ENCODE data around the gene XIRP1. TPM values are rescaled to one million over a fixed set of nuclear protein-coding genes. Genes with fewer than 3 reads are reported as not detected.

The XIRP1 gene
- total and polyA plus RNA-seq, 2 donors (not counting 1 experiment from before 2014, with no cell fraction given) = not detected

DNA sequence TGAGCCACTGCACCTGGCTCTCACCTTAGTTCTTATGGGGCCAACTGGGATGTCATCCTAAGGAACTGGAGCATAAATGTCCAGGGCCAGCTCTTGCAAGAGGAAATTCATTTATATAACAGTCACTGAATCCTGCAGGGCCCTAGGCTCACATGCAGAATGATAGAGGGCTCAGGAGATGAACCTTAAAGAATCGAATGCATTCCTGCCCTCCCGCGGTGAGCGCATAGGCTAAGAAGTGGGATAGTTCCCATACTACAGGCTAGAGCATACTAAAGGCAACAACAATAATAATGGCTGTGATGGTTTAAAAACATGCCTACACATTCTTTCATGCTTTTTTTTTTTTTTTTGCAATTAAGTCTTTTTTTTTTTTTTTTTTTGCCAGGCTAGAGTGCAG lies 21.9 kb downstream of the XIRP1 start:
- Histone ChIP-seq H3K4me3 (ENCODE audit: control extremely low read depth in 1 of 5, extremely low read depth in 1 of 5, insufficient read depth in 1 of 5, low read depth in 2 of 5, low read length in 4 of 5) (no peak overlapping the region), H3K27ac (ENCODE audit: low read length in 2 of 2) (no peak overlapping the region), H3K36me3 (replicated peaks in 1 of 2; ENCODE audit: control extremely low read depth in 1 of 2, control insufficient read depth in 1 of 2, extremely low read depth in 1 of 2, insufficient read depth in 2 of 2, low read length in 1 of 2) (no peaks in the 10 kb centered on the region), H4K20me1 (ENCODE audit: control insufficient read depth, insufficient read depth, low read length, poor library complexity, severe bottlenecking) (no peaks in the 10 kb centered on the region), H2AFZ (ENCODE audit: insufficient read depth, low read depth, low read length, poor library complexity, severe bottlenecking) (no peak overlapping the region), H3K27me3 (replicated peaks in 1 of 4; ENCODE audit: control extremely low read depth in 1 of 4, control insufficient read depth in 3 of 4, insufficient read depth in 4 of 4, low read length in 3 of 4) (no peaks in the 10 kb centered on the region), H3K9ac (ENCODE audit: low read length) (no peak overlapping the region), H3K79me2 (ENCODE audit: control insufficient read depth, insufficient read depth, low read length) (no peaks in the 10 kb centered on the region), H3K4me2 (replicated peaks; ENCODE audit: low read depth, low read length, poor library complexity, severe bottlenecking) (no peak overlapping the region), H3K4me1 (ENCODE audit: control insufficient read depth in 2 of 2, insufficient read depth in 2 of 2, low read length in 2 of 2) (no peaks in the 10 kb centered on the region), H3K9me3 (ENCODE audit: control extremely low read depth in 1 of 3, control insufficient read depth in 2 of 3, insufficient read depth in 1 of 3, low read length in 2 of 3) (no peaks in the 10 kb centered on the region)
- intact Hi-C loops (cut with micrococcal nuclease) = no loop called here
- Mint-ChIP-seq H3K27me3 (no peaks in the 10 kb centered on the region), H3K4me1 (no peaks in the 10 kb centered on the region), H3K27ac (no peak overlapping the region), H3K9me3 (ENCODE audit: insufficient read depth) (no peaks in the 10 kb centered on the region), H3K4me3 (no peak overlapping the region)
- DNase-seq = no peak
- no peak for ATAC-seq (ENCODE audit: low read depth)
- ChIA-PET POLR2A (no interaction called here), CTCF (interaction anchor here (0.7 to 1.0 kb wide), 3 partner anchors 8 to 64 kb away, joined by 3 to 5 read pairs (median 3); no protein-coding TSS in a partner anchor)
- TF ChIP-seq EZH2 (IDR thresholded peaks at IDR 0.05; ENCODE audit: borderline replicate concordance, insufficient read depth, low read depth, low read length, poor library complexity, severe bottlenecking) = no peak
- TF ChIP-seq, protein P1, sequence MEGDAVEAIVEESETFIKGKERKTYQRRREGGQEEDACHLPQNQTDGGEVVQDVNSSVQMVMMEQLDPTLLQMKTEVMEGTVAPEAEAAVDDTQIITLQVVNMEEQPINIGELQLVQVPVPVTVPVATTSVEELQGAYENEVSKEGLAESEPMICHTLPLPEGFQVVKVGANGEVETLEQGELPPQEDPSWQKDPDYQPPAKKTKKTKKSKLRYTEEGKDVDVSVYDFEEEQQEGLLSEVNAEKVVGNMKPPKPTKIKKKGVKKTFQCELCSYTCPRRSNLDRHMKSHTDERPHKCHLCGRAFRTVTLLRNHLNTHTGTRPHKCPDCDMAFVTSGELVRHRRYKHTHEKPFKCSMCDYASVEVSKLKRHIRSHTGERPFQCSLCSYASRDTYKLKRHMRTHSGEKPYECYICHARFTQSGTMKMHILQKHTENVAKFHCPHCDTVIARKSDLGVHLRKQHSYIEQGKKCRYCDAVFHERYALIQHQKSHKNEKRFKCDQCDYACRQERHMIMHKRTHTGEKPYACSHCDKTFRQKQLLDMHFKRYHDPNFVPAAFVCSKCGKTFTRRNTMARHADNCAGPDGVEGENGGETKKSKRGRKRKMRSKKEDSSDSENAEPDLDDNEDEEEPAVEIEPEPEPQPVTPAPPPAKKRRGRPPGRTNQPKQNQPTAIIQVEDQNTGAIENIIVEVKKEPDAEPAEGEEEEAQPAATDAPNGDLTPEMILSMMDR (IDR thresholded peaks at IDR 0.05) = no peak
- no CpG with 5 or more reads among the region's 4 CpGs for WGBS (ENCODE audit: insufficient coverage)

- H3K9ac ChIP-seq (ENCODE audit: low read length) = no peak overlapping the region
- H3K4me3 ChIP-seq (ENCODE audit: control extremely low read depth in 1 of 5, extremely low read depth in 1 of 5, insufficient read depth in 1 of 5, low read depth in 2 of 5, low read length in 4 of 5) = no peak overlapping the region
- no CpG with 5 or more reads among the region's 1 CpG for WGBS (ENCODE audit: insufficient coverage)
- H4K20me1 ChIP-seq (ENCODE audit: control insufficient read depth, insufficient read depth, low read length, poor library complexity, severe bottlenecking) = no peaks in the 10 kb centered on the region
- no peak overlapping the region for H2AFZ ChIP-seq (ENCODE audit: insufficient read depth, low read depth, low read length, poor library complexity, severe bottlenecking)
- DNase-seq (no peak), ATAC-seq (ENCODE audit: low read depth) (no peak)
- no peak overlapping the region for H3K27ac ChIP-seq (ENCODE audit: low read length in 2 of 2)
- TF ChIP-seq, protein P1 (IDR thresholded peaks at IDR 0.05) = no peak
- TF ChIP-seq EZH2 (IDR thresholded peaks at IDR 0.05; ENCODE audit: borderline replicate concordance, insufficient read depth, low read depth, low read length, poor library complexity, severe bottlenecking) = no peak
- no peak overlapping the region for H3K4me3 Mint-ChIP-seq
- intact Hi-C loops (cut with micrococcal nuclease) = loop anchor here (5.0 kb wide), 1 partner anchor 67 kb away; no protein-coding TSS in a partner anchor
- no peak overlapping the region for H3K4me2 ChIP-seq (replicated peaks; ENCODE audit: low read depth, low read length, poor library complexity, severe bottlenecking)
- no peaks in the 10 kb centered on the region for H3K79me2 ChIP-seq (ENCODE audit: control insufficient read depth, insufficient read depth, low read length)
- POLR2A ChIA-PET = no interaction called here
- H3K36me3 ChIP-seq (replicated peaks in 1 of 2; ENCODE audit: control extremely low read depth in 1 of 2, control insufficient read depth in 1 of 2, extremely low read depth in 1 of 2, insufficient read depth in 2 of 2, low read length in 1 of 2) = no peaks in the 10 kb centered on the region
- CTCF ChIA-PET = interaction anchor here (0.7 to 1.0 kb wide), 5 partner anchors 9 to 1042 kb away, joined by 3 to 5 read pairs (median 3); no protein-coding TSS in a partner anchor
- H3K9me3 Mint-ChIP-seq (ENCODE audit: insufficient read depth) = no peaks in the 10 kb centered on the region
- H3K27ac Mint-ChIP-seq = no peak overlapping the region
- H3K27me3 ChIP-seq (replicated peaks in 1 of 4; ENCODE audit: control extremely low read depth in 1 of 4, control insufficient read depth in 3 of 4, insufficient read depth in 4 of 4, low read length in 3 of 4) = no peaks in the 10 kb centered on the region
- H3K4me1 ChIP-seq (ENCODE audit: control insufficient read depth in 2 of 2, insufficient read depth in 2 of 2, low read length in 2 of 2) = no peaks in the 10 kb centered on the region
- no peaks in the 10 kb centered on the region for H3K27me3 Mint-ChIP-seq
- H3K9me3 ChIP-seq (ENCODE audit: control extremely low read depth in 1 of 3, control insufficient read depth in 2 of 3, insufficient read depth in 1 of 3, low read length in 2 of 3) = no peaks in the 10 kb centered on the region
- no peaks in the 10 kb centered on the region for H3K4me1 Mint-ChIP-seq
Measured at GRCh38 chr3:39169712-39170111, 22.7 kb downstream of the XIRP1 start.
